GM19395 (cell line): ENCODE data around the gene YEATS2.
A peak's percentile ranks its signal among the peaks of the same experiment; 100 is the strongest.

Experiments
- ATAC-seq: cut with Tn5 transposase; IDR thresholded peaks from one replicate; pipeline ENCODE4 v1.9.1; 2021; ENCODE audit warnings: mild to moderate bottlenecking, moderate library complexity; ENCODE audit not compliant: unreplicated experiment

Gene YEATS2

DNA sequence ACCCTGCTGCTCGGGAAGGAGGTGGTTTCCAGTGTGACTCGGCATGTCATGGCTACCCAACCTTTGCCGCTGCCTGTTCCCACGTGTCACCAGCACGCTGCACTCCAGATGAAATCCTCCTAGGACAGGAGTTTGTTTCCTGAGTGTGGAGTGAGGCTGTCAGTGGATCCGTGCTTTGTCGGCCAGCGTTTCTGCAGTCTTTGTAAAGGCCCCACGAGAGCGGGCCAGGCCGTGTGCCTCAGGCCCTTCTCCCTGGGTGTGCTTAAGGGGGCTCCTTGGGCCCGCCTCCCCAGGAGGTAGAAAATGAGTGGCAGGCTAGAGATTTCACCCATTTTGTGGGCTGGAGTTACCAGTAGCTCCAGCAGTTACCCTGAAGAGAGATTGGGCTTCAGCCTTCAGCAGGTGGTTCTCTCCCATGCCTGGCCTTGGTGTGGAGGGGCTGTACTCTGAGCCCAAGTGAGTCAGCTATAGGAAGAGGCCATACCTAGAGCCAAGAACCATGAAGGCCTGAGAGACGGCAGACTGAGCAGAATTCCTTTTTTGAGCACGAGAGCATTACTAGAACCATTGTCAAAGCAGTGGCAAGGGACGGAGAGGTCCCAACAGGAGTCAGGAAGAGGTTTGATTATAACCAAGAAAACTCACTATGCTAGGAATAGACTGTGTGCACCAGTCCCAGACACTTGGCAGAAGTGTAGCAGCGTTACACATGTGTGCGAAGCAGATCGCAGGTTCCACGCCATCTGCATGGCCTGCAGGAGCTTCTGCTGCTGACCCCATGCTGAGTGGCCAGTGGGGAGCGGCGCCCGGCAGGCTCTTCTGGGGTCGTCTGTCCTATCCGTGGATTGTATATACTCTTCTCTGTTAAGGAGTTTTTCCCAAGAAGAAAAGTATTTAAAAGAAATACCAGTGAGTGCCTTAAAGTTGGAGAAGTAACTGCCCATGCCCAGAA, 113.3 kb downstream of the YEATS2 start:
- no peak for ATAC-seq

- no peak for ATAC-seq
Measured at GRCh38 chr3:183811638-183812037, 114.0 kb downstream of the YEATS2 start.

DNA sequence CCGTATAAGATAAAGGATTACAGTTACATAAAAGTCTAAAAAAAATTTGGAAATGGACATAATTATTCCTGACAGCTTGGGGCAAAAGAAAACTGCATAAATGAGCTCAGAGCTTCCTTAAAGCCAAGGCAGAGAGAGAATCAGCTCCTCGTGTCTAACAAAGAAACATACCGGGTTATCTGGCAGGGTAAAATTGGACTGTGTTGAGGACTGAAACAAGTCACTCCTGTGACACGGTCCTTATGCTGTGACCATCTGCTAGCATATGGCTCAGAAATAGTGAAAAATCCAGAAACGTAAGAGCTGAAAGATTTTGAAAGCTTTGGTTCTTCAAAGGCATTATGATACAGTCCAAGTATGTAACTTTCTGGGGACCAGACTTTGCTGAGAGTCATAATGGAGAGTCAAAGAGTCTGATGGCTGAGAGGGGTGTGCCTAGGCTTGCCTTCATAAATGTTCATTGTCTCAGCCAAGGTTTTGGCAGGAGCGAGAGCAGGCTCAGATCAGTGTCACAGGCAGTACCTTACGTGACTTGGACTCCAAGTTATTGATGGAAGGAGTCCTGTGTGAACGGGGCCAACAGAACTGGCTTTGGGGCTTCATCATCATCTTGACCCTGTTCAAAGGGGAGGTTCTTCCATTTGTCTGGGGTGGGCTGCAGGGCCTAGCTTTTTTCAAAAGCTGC, 115.3 kb downstream of the YEATS2 start:
- ATAC-seq, result no peak

GRCh38 chr3:183814240-183814639, 116.6 kb downstream of the YEATS2 start:
- ATAC-seq, result no peak

DNA sequence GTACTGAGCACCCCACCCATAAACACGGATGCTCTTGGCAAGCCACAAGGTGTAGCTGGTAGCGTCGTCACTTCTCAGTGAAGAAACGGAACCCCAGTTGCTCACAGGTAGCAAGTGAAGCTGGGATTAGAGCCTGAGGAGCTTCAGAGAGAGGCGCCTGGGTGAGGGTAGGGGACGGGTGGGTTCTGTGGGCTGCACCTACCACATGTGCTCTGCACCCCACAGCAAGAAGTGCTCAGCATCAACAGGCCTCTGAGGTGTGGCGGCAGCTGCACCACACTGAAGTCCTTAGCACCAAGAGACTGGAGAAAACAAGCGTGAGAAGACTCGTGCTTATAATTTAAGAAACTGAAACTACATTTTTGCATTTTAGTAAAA, 118.0 kb downstream of the YEATS2 start:
- ATAC-seq, result no peak

GRCh38 chr3:183815951-183816475, 118.4 kb downstream of the YEATS2 start:
- ATAC-seq, result no peak

- ATAC-seq, result no peak
Measured at GRCh38 chr3:183816681-183817510, 119.3 kb downstream of the YEATS2 start.

- no peak for ATAC-seq
Measured at GRCh38 chr3:183817639-183818038, 120.0 kb downstream of the YEATS2 start.

DNA sequence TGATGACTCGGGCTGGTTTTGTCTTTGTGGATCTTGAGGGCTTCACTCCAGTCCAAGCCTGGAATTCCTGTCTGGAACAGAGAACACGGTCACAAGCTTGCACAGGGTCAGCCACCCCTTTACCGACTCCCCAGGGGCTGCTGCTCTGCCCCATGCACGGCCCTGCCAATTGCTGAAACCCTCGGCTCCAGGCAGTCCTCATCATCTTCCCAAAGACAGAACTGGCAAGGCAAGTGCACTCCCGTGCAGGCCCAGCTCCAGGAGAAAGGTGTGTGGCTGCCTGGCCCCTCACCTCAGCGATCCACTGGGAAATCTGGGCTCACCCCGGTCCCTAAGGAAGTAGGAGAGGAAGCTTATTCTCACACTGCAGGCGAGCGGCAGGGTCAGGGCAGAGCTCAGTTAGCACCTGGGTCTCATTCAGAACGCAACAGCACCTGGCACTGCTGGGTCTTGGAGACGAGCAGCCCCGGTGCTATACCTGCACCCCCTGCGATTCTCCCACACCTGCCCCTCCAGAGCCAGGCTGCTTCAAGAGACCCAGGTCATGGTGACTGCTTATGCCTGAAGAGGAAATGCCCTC, 120.5 kb downstream of the YEATS2 start:
- no peak for ATAC-seq

- no peak for ATAC-seq
Measured at GRCh38 chr3:183818706-183819624, 121.4 kb downstream of the YEATS2 start.

DNA sequence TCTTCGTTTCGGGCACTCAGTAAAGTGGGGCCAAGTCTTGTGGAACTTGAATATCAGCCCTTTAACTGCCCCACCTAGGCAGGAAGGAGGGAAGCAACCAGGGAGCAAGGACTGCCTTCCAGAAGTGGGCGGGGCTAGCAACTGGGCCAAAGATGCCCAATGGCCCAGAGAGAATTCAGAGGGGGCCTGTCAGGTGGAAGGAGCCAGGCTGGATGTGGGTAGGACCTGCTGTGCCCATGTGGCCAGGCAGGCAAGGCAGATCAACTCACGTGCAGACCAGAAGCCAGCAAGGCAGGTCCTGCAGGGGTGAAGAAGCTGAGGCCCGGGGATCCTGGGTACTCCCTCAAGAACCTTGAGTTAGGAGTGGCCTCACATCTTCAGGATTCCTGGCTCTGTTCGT, 122.2 kb downstream of the YEATS2 start:
- no peak for ATAC-seq

GRCh38 chr3:183822631-183823030, 125.0 kb downstream of the YEATS2 start:
- ATAC-seq, result no peak

DNA sequence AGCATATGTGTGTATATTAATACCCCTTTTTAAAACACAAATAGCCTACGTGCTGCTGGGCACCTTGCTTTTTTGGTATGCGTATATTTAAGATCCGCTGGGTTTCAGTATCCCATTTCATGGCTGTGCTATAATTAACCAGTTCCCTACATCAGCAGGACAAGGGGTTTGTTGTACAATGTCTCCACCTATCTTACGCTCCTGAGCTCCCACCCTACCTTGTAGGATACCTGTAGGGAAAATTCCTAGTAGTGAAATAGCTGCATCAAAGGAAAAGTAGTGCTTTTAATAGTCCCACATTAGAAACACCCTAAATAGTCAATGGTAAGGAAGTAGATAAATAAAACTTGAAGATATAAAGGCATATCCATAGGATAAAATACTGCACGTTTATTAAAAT, 126.4 kb downstream of the YEATS2 start:
- no peak for ATAC-seq

- ATAC-seq, result peak; percentile 36
Measured at GRCh38 chr3:183824761-183825455, 127.3 kb downstream of the YEATS2 start.

DNA sequence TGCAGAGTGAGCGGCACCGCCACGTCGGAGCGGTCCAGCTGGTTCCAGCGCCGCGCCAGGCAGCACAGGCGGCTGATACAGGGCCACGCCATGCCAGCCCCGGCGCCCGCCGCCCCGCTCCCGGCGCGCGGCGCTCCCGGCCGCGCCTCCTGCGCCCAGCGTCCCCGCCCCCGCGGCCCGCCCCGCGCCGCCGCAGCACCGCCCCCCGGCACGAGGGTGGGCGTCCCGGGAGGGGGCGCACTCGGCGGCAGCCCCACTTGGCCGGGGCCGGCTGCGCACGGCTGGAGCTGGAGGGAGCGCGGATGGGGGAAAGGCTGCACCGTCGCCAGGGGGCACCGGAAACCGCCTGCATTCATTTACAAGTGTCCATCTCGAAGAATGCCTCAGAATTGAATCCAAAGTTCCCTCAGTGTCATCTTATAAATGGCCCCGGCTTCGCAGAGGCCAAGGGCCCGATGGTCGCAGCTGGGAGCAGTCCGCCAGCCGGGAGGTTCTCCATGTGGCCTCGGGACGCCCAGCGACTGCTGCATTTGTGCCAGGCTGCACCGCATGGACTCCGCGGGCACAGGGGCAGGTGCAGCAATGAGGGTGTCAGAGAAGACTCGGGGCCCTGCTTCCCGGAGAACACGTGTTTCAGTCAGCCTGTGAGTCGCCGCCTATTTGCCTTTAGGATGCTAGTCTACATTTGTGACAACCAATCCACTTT, 128.0 kb downstream of the YEATS2 start, which contains the start of gene MAP6D1:
MAP6D1 (minus strand) TSS at position 122 of the 706 bp plus-strand sequence; CDS start at position 92, 30 bp downstream.
- ATAC-seq, result peak; percentile 48

DNA sequence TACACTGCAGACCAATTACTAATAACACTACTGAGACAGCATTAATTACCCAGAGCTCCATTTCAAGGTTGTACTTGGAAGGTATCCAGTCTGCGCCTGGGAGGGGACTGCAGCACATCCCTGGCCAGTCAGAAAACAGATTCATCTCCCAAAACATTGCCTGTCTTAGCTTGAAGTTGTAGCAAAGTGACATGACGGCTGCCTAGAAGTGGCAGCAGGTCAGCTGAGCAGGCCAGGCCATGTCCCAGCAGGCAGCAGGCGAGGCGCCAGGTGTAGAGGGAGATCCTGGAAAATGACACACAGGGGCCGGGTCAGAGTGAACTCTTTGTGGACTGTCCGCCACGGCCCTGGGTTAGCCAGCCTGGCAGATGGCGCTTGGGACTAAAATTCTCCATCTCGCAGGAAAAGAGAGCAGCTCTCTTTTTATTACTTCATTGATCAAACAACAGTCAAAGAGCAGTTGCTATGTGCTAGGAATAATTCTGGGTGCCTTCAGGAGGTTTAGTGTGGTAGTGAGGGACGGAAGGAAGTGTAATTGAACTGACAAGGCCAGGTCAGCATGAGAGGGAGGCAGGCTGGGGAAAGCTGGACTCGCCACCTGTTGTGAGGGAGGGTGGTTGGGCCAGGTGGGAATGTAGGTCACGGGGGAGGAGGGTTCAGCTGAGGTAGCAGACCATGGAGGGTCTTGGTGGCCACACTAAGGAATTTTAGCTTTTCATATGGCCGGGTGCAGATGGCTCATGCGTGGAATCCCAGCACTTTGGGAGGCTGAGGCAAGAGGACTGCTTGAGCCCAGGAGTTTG, 129.1 kb downstream of the YEATS2 start:
- ATAC-seq, result no peak

DNA sequence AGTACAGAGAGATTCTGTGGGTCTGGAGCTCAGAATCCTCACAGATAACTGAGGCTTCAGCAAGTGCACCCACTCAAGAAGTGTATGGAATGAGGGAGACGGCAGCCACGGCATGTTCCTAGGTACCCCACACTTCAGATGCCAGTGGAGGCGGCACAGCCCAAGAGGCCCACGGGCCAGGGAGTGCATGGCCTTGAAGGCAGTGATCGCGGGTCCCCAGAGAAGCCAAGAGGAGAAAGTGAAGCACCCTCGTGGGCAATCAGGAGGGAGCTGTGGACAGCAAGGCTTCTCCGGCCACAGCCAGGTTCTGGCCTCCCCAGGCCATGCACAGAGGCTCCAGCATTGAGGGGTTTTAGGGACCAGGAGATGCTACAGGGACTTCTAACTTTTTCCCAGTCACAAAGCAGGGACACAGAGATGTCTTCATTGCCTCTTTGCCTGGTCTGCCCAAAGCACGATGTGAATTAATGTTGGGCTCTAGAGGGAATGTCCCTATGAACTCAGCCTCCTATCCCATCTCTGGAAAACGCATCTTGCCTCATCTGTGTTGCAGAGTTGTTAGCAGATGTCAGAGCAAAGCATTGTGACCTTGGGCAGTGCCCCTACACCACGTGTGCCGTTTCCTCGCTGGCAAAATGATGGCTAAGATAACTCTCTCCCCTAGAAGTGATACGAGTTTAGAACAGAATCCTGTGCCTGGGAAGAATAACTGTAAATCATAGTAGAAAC, 130.4 kb downstream of the YEATS2 start:
- ATAC-seq, result no peak
